Purkinje cell (primary cell): ENCODE data around the gene OR4N5. TPM values are rescaled to one million over a fixed set of nuclear protein-coding genes. Genes with fewer than 3 reads are reported as not detected.

Experiments used
- polyA plus RNA-seq: library from polyadenylated mRNA; unstranded; fragments of >200 nt; fragmentation: Nextera tagmentation; gene quantifications from 2 replicates; pipeline ENCODE4 v1.2.1, GENCODE V29; 2014

Gene OR4N5, protein sequence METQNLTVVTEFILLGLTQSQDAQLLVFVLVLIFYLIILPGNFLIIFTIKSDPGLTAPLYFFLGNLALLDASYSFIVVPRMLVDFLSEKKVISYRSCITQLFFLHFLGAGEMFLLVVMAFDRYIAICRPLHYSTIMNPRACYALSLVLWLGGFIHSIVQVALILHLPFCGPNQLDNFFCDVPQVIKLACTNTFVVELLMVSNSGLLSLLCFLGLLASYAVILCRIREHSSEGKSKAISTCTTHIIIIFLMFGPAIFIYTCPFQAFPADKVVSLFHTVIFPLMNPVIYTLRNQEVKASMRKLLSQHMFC
- polyA plus RNA-seq = not detected in 2 replicates

DNA sequence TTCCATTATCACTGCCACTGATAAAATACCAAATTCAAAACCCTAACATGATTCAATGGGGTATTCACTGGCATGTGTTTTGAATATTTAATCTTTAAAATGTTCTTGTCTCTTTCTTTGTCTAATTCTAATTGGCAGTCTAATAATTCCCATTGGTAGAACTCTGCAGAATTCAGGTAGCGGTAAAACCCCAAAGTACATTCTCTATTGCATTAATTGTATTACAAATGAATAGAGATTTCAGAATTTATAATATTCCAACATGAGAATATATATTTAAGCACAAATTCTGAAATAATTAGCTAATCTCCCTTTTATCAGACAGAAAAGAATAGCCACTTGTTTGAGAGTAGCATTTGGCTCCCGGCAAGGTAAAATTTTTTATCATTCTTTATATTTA is at the start of gene OR4N5:
OR4N5 (plus strand) TSS at position 301 of the 400 bp plus-strand sequence. CDS start 4,916 bp downstream, outside the sequence.

DNA sequence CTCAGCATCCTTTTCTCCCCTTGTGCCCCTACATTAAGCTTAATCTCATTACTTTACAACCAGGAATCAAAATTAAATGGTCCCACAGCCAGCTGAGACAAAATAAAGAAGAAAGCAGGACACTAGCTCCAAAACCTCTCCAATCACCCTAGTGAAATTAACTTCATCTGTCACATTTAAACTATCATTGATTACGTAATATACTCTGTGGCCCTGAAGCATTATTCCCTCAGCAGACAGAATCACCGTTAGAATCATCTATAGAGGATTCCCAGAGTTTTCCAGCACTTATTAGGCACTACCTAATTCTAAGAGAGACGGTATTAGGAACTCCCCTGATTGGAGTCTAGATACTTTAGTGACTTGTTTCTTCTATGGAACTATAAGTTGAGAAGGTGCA is 28.2 kb upstream of the OR4N5 start, which contains the start of gene OR4K17:
OR4K17 (plus strand) TSS at position 302 of the 400 bp plus-strand sequence. CDS start 6,761 bp downstream, outside the sequence.

DNA sequence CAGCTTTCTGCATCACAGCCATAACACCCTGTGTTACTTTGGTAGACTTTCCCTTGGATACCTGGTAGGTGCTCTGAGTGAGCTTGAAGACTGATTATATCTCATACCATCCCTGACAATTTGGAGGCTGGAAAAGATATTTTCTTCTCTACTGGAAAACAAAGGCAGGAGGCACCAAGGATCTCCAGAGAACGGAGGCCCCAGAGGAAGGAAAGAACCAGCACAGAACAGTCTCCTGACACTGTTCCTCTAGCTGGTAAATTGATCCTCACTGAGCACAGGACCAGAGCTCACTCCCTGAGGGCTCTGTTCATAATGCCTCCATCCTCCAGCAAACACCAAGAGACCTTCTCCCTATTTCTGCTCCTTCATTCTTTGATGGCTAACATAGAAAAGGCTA is 52.0 kb downstream of the OR4N5 start, which contains the start of gene OR11G2:
OR11G2 (plus strand) TSS at position 301 of the 400 bp plus-strand sequence. CDS start 6,542 bp downstream, outside the sequence.

Other genes starting within 250 kb of the OR4N5 start
- gene OR4K5, start 218.2 kb upstream of the OR4N5 start, polyA plus RNA-seq = not detected in 2 replicates
- not detected in 2 replicates for gene OR4K1, start 207.9 kb upstream of the OR4N5 start, polyA plus RNA-seq
- gene OR4K15, start 163.2 kb upstream of the OR4N5 start, polyA plus RNA-seq = not detected in 2 replicates
- not detected in 2 replicates for gene OR4Q2, start 136.7 kb upstream of the OR4N5 start, polyA plus RNA-seq
- not detected in 2 replicates for gene OR4K14, start 119.5 kb upstream of the OR4N5 start, polyA plus RNA-seq
- not detected in 2 replicates for gene OR4K13, start 102.8 kb upstream of the OR4N5 start, polyA plus RNA-seq
- gene OR4L1, start 78.8 kb upstream of the OR4N5 start, polyA plus RNA-seq = not detected in 2 replicates
- not detected in 2 replicates for gene OR4K17, start 28.1 kb upstream of the OR4N5 start, polyA plus RNA-seq
- gene OR11G2, start 52.1 kb downstream of the OR4N5 start, polyA plus RNA-seq = 0.10 TPM in 1 of 2 replicates, not detected in the other
- not detected in 2 replicates for gene OR11H6, start 84.9 kb downstream of the OR4N5 start, polyA plus RNA-seq
- not detected in 2 replicates for gene OR11H7, start 90.2 kb downstream of the OR4N5 start, polyA plus RNA-seq
- not detected in 2 replicates for gene OR11H4, start 100.5 kb downstream of the OR4N5 start, polyA plus RNA-seq
- gene TTC5, start 167.1 kb downstream of the OR4N5 start, polyA plus RNA-seq = 12.5 and 17.5 TPM in 2 replicates
- 14.0 and 27.9 TPM in 2 replicates for gene CCNB1IP1, start 194.5 kb downstream of the OR4N5 start, polyA plus RNA-seq
- gene PARP2, start 204.8 kb downstream of the OR4N5 start, polyA plus RNA-seq = 13.1 and 22.0 TPM in 2 replicates